Measurements from ENCODE around the gene TRPM2.

DNA sequence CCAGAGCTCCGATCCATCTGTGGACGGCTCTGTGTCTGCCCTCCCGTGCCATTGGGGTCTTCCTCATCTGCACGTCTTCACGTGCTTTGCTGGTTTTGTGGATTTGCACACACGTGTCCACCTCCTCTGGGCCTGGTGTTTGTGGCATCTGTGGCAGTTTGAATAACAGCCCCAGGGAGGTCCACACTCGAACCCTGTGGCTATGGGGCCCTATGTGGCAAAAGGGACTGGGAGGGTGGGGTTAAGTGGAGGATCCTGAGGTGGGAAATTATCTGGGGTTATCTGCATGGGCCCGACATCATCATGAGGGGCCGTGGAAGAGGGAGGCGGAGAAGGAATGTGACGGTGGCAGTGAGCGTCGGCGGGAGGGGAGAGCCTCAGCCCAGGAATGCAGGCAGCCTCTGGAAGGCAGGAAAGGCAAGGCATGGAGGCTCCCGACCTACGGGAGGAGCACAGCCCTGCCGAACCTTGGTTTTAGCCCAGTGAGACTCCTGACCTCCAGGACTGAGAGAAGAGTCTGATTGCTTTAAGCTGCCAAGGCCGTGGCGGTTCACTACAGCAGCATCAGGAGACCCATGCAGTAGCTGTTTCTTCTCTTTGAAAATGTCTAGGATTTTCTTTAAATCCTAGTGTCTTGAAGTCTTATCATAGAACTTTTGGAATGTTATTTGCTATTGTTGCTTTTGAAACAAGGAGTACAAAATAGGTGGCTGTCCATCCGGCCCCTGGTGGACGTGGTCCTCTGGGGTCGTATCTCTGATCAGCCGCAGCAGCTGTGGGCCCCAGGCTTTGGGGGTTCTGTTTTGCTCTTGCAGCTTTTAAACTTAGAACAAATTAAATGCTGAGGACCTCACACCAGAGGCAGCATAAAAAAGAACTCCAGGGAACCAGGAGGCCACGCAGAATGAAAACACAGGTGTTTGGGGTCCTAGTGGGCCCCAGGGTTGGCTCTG is 61.9 kb downstream of the TRPM2 start:
- TF ChIP-seq, protein P1, sequence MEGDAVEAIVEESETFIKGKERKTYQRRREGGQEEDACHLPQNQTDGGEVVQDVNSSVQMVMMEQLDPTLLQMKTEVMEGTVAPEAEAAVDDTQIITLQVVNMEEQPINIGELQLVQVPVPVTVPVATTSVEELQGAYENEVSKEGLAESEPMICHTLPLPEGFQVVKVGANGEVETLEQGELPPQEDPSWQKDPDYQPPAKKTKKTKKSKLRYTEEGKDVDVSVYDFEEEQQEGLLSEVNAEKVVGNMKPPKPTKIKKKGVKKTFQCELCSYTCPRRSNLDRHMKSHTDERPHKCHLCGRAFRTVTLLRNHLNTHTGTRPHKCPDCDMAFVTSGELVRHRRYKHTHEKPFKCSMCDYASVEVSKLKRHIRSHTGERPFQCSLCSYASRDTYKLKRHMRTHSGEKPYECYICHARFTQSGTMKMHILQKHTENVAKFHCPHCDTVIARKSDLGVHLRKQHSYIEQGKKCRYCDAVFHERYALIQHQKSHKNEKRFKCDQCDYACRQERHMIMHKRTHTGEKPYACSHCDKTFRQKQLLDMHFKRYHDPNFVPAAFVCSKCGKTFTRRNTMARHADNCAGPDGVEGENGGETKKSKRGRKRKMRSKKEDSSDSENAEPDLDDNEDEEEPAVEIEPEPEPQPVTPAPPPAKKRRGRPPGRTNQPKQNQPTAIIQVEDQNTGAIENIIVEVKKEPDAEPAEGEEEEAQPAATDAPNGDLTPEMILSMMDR (conservative IDR thresholded peaks at IDR 0.05): no peak
- TF ChIP-seq ZFX (IDR thresholded peaks at IDR 0.05): no peak

All from C4-2B (cell line).